Gastrocnemius medialis (tissue), 4 donors: ENCODE measurements around the gene THOC7.

ENCODE experiments used
- POLR2A ChIP-seq, 2 donors: fragments of 450-650 bp; IDR thresholded peaks; one replicate each; pipeline ENCODE4 v1.6.1; 2017; ENCODE audit warnings: antibody characterized with exemption in 2 of 2, mild to moderate bottlenecking in 2 of 2, moderate library complexity in 2 of 2
- TF ChIP-seq, protein P1 (sequence below), 5 experiments: fragments of 450-650 bp in 3 of 5; fragments of 200-600 bp in 2 of 5; sonication (generic) in 2 of 5; IDR thresholded peaks in 4 of 5; conservative IDR thresholded peaks in 1 of 5; 1 replicate in 4 of 5; 2 replicates in 1 of 5; pipeline ENCODE4 v1.5.1; 2016 to 2019; ENCODE audit warnings: antibody characterized with exemption in 5 of 5, mild to moderate bottlenecking in 3 of 5, moderate library complexity in 3 of 5

DNA sequence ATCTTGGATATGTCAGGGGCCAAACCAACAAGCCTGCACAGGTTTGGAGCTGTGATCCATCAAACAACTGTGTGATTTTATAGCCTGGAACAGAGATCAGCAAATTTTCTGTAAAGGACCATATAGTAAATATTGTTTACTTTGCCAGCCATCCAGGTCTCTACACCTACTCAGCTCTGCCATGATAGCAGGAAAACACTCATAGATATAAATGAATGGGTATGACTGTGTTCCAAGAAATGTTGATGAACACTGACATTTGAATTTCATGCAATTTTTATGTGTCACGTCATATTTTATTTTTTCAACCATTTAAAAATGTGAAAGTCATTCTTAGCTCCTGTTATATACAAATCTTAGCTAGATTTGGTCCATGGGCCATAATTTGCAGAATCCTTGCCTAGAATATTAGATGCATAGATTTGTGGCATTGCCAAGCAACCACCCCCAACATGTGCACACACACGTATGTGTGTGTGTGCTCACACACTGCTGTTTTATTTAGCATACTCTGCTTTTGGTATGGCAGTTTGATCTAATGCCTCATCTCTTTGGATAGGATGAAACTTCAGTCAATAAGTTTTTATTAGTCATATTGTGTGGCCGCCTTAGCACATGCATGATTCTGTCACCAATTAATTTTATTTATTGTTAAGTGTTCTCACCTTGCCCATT lies 6.5 kb upstream of the THOC7 start:
- TF ChIP-seq POLR2A (IDR thresholded peaks at IDR 0.05): no peak
- TF ChIP-seq, protein P1, sequence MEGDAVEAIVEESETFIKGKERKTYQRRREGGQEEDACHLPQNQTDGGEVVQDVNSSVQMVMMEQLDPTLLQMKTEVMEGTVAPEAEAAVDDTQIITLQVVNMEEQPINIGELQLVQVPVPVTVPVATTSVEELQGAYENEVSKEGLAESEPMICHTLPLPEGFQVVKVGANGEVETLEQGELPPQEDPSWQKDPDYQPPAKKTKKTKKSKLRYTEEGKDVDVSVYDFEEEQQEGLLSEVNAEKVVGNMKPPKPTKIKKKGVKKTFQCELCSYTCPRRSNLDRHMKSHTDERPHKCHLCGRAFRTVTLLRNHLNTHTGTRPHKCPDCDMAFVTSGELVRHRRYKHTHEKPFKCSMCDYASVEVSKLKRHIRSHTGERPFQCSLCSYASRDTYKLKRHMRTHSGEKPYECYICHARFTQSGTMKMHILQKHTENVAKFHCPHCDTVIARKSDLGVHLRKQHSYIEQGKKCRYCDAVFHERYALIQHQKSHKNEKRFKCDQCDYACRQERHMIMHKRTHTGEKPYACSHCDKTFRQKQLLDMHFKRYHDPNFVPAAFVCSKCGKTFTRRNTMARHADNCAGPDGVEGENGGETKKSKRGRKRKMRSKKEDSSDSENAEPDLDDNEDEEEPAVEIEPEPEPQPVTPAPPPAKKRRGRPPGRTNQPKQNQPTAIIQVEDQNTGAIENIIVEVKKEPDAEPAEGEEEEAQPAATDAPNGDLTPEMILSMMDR (IDR thresholded peaks at IDR 0.05 in 4 of 5, conservative IDR thresholded peaks at IDR 0.05 in 1 of 5): no peak
